B cell (primary cell): ENCODE measurements around the gene TMEM141. TPM values are rescaled to one million over a fixed set of nuclear protein-coding genes. Genes with fewer than 3 reads are reported as not detected.

Experiments
- ATAC-seq: fragments of 200-7000 bp; cut with Tn5 transposase; one replicate; pipeline ENCODE4 v1.10.0; 2021; ENCODE audit warnings: low read depth, mild to moderate bottlenecking, moderate number of reproducible peaks, moderate library complexity
- CTCF ChIA-PET: fragments of 350-600 bp; sonication (Branson Sonifier 250); formaldehyde crosslinking; loops from one replicate; lab custom pipeline; 2021; ENCODE audit warnings: antibody characterized with exemption, inconsistent platforms; lab: Charles Lee
- POLR2A ChIA-PET: fragments of 350-600 bp; sonication (Branson Sonifier 250); formaldehyde crosslinking; loops from one replicate; lab custom pipeline; 2021; ENCODE audit warnings: antibody characterized with exemption; lab: Charles Lee
- DNase-seq: peaks from one replicate; pipeline ENCODE4 v3.0.0; 2013
- H2AFZ ChIP-seq: 2 replicates; pipeline ENCODE4 v1.6.1; 2012; ENCODE audit warnings: mild to moderate bottlenecking, low read depth, low read length; ENCODE audit not compliant: insufficient read depth, poor library complexity, severe bottlenecking
- H3K27ac ChIP-seq, 2 donors: 1 replicate in 1 of 2; 2 replicates in 1 of 2; pipeline ENCODE4 v1.5.1; 2012 to 2013; ENCODE audit warnings: low read length in 2 of 2, mild to moderate bottlenecking in 2 of 2, moderate library complexity in 1 of 2
- H3K27me3 ChIP-seq, 4 experiments: fragments of 200-600 bp in 1 of 4; sonication (generic) in 1 of 4; replicated peaks in 1 of 4; 1 replicate in 2 of 4; 2 replicates in 2 of 4; pipeline versions ENCODE4 v1.6.1 to v1.7.0; 2013 to 2016; ENCODE audit warnings: low read length in 3 of 4, mild to moderate bottlenecking in 2 of 4, mixed read lengths in 1 of 4, moderate library complexity in 1 of 4; ENCODE audit not compliant: insufficient read depth in 4 of 4, control insufficient read depth in 3 of 4; ENCODE audit errors: control extremely low read depth in 1 of 4
- H3K36me3 ChIP-seq, 2 experiments: replicated peaks in 1 of 2; 1 replicate in 1 of 2; 2 replicates in 1 of 2; pipeline versions ENCODE4 v1.6.1 to v1.7.1; 2013; ENCODE audit warnings: low read length in 1 of 2; ENCODE audit not compliant: insufficient read depth in 2 of 2, control insufficient read depth in 1 of 2; ENCODE audit errors: control extremely low read depth in 1 of 2, extremely low read depth in 1 of 2
- H3K4me1 ChIP-seq, 2 donors: fragments of 200-600 bp in 1 of 2; sonication (generic) in 1 of 2; 1 replicate in 1 of 2; 2 replicates in 1 of 2; pipeline versions ENCODE4 v1.5.1 to v1.6.1; 2013 to 2017; ENCODE audit warnings: low read length in 2 of 2; ENCODE audit not compliant: control insufficient read depth in 2 of 2, insufficient read depth in 2 of 2
- H3K4me2 ChIP-seq: replicated peaks from 2 replicates; pipeline ENCODE3; 2012; ENCODE audit warnings: mild to moderate bottlenecking, low read depth, low read length; ENCODE audit not compliant: poor library complexity, severe bottlenecking
- H3K4me3 ChIP-seq, 5 experiments: fragments of 200-600 bp in 1 of 5; sonication (generic) in 1 of 5; 1 replicate in 3 of 5; 2 replicates in 2 of 5; pipeline versions ENCODE4 v1.5.1 to v1.7.0; 2011 to 2016; ENCODE audit warnings: low read length in 4 of 5, mild to moderate bottlenecking in 4 of 5, low read depth in 2 of 5, control low read depth in 1 of 5, moderate library complexity in 1 of 5; ENCODE audit not compliant: insufficient read depth in 1 of 5; ENCODE audit errors: control extremely low read depth in 1 of 5, extremely low read depth in 1 of 5
- H3K79me2 ChIP-seq: fragments of 200-600 bp; sonication (generic); one replicate; pipeline ENCODE4 v1.6.0; 2016; ENCODE audit warnings: low read length; ENCODE audit not compliant: control insufficient read depth, insufficient read depth
- H3K9ac ChIP-seq: fragments of 200-600 bp; sonication (generic); 2 replicates; pipeline ENCODE4 v1.6.1; 2017; ENCODE audit warnings: mild to moderate bottlenecking, low read length, moderate library complexity
- H3K9me3 ChIP-seq, 3 donors: one replicate each; pipeline versions ENCODE4 v1.6.1 to v1.7.1; 2013; ENCODE audit warnings: low read length in 2 of 3; ENCODE audit not compliant: control insufficient read depth in 2 of 3, insufficient read depth in 1 of 3; ENCODE audit errors: control extremely low read depth in 1 of 3
- H4K20me1 ChIP-seq: 2 replicates; pipeline ENCODE4 v1.6.0; 2012; ENCODE audit warnings: mild to moderate bottlenecking, low read length; ENCODE audit not compliant: insufficient read depth, control insufficient read depth, poor library complexity, severe bottlenecking
- H3K27ac Mint-ChIP-seq: one replicate; pipeline ENCODE4 v1.8.0; 2021; ENCODE audit warnings: mixed read lengths
- H3K27me3 Mint-ChIP-seq: one replicate; pipeline ENCODE4 v1.8.0; 2021; ENCODE audit warnings: mixed read lengths
- H3K4me1 Mint-ChIP-seq: one replicate; pipeline ENCODE4 v1.8.0; 2021; ENCODE audit warnings: mixed read lengths
- H3K4me3 Mint-ChIP-seq: one replicate; pipeline ENCODE4 v1.8.0; 2021; ENCODE audit warnings: mixed read lengths
- H3K9me3 Mint-ChIP-seq: one replicate; pipeline ENCODE4 v1.8.0; 2022; ENCODE audit warnings: mixed read lengths; ENCODE audit not compliant: insufficient read depth
- EZH2 ChIP-seq: IDR thresholded peaks from 2 replicates; pipeline ENCODE4 v1.6.1; 2012; ENCODE audit warnings: borderline replicate concordance, low read depth, mild to moderate bottlenecking, moderate library complexity, low read length; ENCODE audit not compliant: insufficient read depth, poor library complexity, severe bottlenecking
- WGBS: methylation state at CpG from one replicate; pipeline ENCODE4 v1.1.5; 2013; ENCODE audit warnings: missing lambda C conversion rate; ENCODE audit not compliant: insufficient coverage; 5-methylcytosine and 5-hydroxymethylcytosine counted together
- intact Hi-C: fragments of 100-400 bp; cut with micrococcal nuclease; formaldehyde crosslinking; loops from one replicate; pipeline ENCODE4 v1.10.0; 2022
- polyA plus RNA-seq: library from polyadenylated mRNA; depleted of rRNA; stranded (reverse); fragments of >200 nt; gene quantifications from 2 replicates; pipeline ENCODE4 v1.2.3, GENCODE V29; 2012
- total RNA-seq, 2 donors: library from RNA; stranded (reverse); fragments of 120-200 nt in 1 of 2; gene quantifications; 1 replicate in 1 of 2; 2 replicates in 1 of 2; pipeline versions ENCODE4 v1.2.3 to v1.2.4, GENCODE V29; 2013 to 2022
- TF ChIP-seq, protein P1 (sequence below): fragments of 200-600 bp; IDR thresholded peaks from one replicate; pipeline ENCODE4 v1.8.0; 2022; ENCODE audit warnings: antibody characterized with exemption, mild to moderate bottlenecking

Gene TMEM141
- total and polyA plus RNA-seq, 2 donors (not counting 1 experiment from before 2014, with no cell fraction given): 35.7 to 60.8 TPM

DNA sequence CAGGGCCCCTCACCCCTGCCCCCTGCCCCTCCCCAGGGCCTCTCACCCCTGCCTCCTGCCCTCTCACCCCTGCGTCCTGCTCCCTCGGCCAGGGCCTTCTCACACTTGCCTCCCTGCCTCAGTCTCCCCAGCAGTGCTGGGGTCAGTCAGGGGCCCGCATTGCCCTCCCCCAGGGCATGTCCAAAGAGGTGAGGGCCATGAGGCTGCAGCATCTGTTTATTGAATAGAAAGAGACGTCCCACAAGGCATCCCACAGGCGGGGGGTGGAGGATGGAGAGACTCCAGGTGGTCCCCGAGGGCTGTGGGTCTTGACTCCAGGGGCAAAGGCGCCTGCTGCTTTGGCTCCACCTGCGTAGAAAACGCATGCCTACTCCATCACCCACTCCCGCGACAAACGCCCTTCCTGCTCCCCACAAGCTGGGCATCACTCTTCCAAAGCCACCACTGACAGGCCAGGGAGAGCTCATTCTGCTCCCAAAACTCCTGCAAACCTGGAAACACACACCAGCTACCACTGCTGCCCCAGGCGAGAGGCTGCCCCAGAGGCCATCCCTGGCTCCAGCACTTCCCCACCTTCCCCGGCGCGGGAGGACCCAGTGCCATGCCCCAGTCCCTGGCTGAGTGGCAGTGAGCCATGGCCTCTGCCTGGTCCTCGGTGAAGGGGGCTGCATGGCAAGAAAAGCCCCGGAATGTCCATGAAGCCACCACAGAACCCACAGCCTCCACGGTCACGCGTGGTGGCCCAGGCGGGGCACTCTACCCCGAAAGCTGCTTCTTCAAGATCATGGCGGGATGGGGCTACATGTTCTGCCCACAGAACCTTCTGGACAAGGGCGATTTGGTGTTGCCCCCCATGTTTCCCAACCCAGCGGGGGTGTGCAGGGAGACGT, 31.5 kb upstream of the TMEM141 start:
- POLR2A ChIA-PET: interaction anchor here (0.6 to 6.1 kb wide), 3 partner anchors 10 to 524 kb away, joined by 4 to 83 read pairs (median 39); partner anchors contain the start of gene LCN6
- TF ChIP-seq, protein P1, sequence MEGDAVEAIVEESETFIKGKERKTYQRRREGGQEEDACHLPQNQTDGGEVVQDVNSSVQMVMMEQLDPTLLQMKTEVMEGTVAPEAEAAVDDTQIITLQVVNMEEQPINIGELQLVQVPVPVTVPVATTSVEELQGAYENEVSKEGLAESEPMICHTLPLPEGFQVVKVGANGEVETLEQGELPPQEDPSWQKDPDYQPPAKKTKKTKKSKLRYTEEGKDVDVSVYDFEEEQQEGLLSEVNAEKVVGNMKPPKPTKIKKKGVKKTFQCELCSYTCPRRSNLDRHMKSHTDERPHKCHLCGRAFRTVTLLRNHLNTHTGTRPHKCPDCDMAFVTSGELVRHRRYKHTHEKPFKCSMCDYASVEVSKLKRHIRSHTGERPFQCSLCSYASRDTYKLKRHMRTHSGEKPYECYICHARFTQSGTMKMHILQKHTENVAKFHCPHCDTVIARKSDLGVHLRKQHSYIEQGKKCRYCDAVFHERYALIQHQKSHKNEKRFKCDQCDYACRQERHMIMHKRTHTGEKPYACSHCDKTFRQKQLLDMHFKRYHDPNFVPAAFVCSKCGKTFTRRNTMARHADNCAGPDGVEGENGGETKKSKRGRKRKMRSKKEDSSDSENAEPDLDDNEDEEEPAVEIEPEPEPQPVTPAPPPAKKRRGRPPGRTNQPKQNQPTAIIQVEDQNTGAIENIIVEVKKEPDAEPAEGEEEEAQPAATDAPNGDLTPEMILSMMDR: no peak
- no peak for TF ChIP-seq EZH2
- peaks cover 49 to 78% of the 10 kb centered on the region in 2 donors for H3K4me1 ChIP-seq
- no peaks in the 10 kb centered on the region for H3K27me3 Mint-ChIP-seq
- peak overlapping the region; percentile 83 for H3K27ac Mint-ChIP-seq
- H3K27ac ChIP-seq: no peak overlapping the region
- H3K4me1 Mint-ChIP-seq: peaks cover 53% of the 10 kb centered on the region
- H3K27me3 ChIP-seq: peaks cover 0 to 3% (median 0%) of the 10 kb centered on the region in 4 experiments
- no peak overlapping the region for H3K4me3 ChIP-seq
- no peak for DNase-seq
- no peak for ATAC-seq
- CTCF ChIA-PET: interaction anchor here (1.0 to 4.9 kb wide), 5 partner anchors 10 to 273 kb away, joined by 3 to 102 read pairs (median 8); partner anchors contain the start of gene FUT7
- 75% methylated on average over 21 of the region's 27 CpGs for WGBS
- H4K20me1 ChIP-seq: no peaks in the 10 kb centered on the region
- H3K36me3 ChIP-seq: no peaks in the 10 kb centered on the region
- H3K79me2 ChIP-seq: peaks cover 3% of the 10 kb centered on the region
- intact Hi-C loops: loop anchor here (2.0 to 10.0 kb wide), 3 partner anchors 17 to 215 kb away; partner anchors contain the start of genes LCN10 and NOTCH1
- H3K4me2 ChIP-seq: peak overlapping the region; percentile 50
- peaks cover 0 to 37% (median 3%) of the 10 kb centered on the region in 3 donors for H3K9me3 ChIP-seq
- no peak overlapping the region for H3K9ac ChIP-seq
- H3K9me3 Mint-ChIP-seq: no peaks in the 10 kb centered on the region
- H2AFZ ChIP-seq: no peak overlapping the region
- H3K4me3 Mint-ChIP-seq: peak overlapping the region; percentile 65
